RWPE2 (cell line): ENCODE results near the gene C5.

Experiments used
- ATAC-seq: fragments of 200-7000 bp; cut with Tn5 transposase; 3 replicates; pipeline ENCODE4 v1.9.1; 2021; ENCODE audit warnings: low read depth
- DNase-seq: peaks from one replicate; pipeline ENCODE4 v3.0.0-alpha.2; 2020; ENCODE audit warnings: low spot score
- H3K27ac ChIP-seq: fragments of 450-650 bp; 2 replicates; pipeline ENCODE4 v1.5.1; 2017; ENCODE audit warnings: mild to moderate bottlenecking; ENCODE audit not compliant: poor library complexity, severe bottlenecking
- H3K27me3 ChIP-seq: fragments of 250-450 bp; sonication (Bioruptor Pico); 2 replicates; pipeline ENCODE4 v1.5.1; 2021; ENCODE audit warnings: mild to moderate bottlenecking, moderate library complexity; ENCODE audit not compliant: insufficient read depth, poor library complexity, severe bottlenecking
- H3K36me3 ChIP-seq: fragments of 250-450 bp; sonication (Bioruptor Pico); 2 replicates; pipeline ENCODE4 v1.5.1; 2020; ENCODE audit warnings: low read depth, mild to moderate bottlenecking, moderate library complexity
- H3K4me1 ChIP-seq: fragments of 250-450 bp; sonication (Bioruptor Pico); 2 replicates; pipeline ENCODE4 v1.5.1; 2021; ENCODE audit warnings: mild to moderate bottlenecking, moderate library complexity; ENCODE audit not compliant: insufficient read depth, poor library complexity, severe bottlenecking
- H3K4me3 ChIP-seq: fragments of 250-450 bp; sonication (Bioruptor Pico); 2 replicates; pipeline ENCODE4 v1.5.1; 2021; ENCODE audit warnings: mild to moderate bottlenecking, moderate library complexity; ENCODE audit not compliant: severe bottlenecking
- H3K9me3 ChIP-seq: fragments of 250-450 bp; sonication (Bioruptor Pico); 2 replicates; pipeline ENCODE4 v1.5.1; 2021; ENCODE audit warnings: mild to moderate bottlenecking, moderate library complexity; ENCODE audit not compliant: severe bottlenecking
- TF ChIP-seq, protein P1 (sequence below): fragments of 450-650 bp; IDR thresholded peaks from one replicate; pipeline ENCODE4 v1.5.1; 2017; ENCODE audit warnings: mild to moderate bottlenecking, moderate library complexity; ENCODE audit not compliant: poor library complexity, severe bottlenecking

C5 gene

DNA sequence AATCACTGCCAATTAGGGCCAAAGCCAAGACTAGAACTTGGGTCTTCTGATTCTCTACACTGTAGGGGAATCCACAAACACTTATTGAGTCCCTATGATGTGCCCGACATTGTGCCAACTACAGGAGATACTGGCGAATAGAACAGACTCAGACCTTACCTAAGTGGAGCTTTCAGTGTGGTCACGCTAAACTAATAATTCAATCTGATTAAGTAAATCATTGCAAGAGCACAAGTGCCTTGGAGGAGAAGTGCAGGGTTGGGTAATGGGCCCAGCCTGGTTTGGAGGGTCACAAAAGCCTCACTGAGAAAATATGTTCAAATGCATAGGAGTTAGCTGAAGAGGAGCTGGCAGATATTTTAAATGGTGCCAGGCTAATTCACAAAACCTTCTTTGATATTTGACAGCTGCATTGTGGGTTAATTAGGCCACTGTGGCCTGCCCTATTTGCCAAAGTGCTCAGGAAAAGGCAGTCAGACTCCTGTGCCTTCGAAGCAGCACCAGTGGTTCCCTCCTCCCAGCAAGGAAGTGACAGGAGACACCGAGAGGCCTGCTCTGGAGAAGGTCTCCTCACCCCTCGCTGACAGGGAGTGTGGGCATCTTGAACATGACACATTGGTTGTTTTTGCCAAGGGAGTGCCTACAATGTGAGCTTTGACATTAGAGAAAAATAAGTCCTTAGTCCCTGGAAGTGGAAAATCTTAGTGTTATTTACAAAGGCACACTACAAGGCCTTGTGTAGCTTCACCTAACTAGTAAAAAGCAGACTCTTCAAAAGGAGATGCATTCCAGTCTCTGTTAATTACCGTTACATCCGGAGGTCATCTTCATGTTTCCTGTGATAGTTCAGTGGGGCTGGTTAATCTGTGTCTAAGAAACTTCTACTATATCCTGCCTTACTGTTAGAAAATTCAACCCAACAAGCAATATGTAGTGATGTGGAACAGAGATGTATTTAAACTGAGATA is 99.4 kb downstream of the C5 start:
- Histone ChIP-seq H3K4me3 (no peak overlapping the region), H3K4me1 (peaks cover 9% of the 10 kb centered on the region), H3K27ac (no peak overlapping the region), H3K27me3 (no peaks in the 10 kb centered on the region), H3K36me3 (no peaks in the 10 kb centered on the region), H3K9me3 (no peaks in the 10 kb centered on the region)
- no peak for ATAC-seq
- no peak for DNase-seq
- TF ChIP-seq, protein P1, sequence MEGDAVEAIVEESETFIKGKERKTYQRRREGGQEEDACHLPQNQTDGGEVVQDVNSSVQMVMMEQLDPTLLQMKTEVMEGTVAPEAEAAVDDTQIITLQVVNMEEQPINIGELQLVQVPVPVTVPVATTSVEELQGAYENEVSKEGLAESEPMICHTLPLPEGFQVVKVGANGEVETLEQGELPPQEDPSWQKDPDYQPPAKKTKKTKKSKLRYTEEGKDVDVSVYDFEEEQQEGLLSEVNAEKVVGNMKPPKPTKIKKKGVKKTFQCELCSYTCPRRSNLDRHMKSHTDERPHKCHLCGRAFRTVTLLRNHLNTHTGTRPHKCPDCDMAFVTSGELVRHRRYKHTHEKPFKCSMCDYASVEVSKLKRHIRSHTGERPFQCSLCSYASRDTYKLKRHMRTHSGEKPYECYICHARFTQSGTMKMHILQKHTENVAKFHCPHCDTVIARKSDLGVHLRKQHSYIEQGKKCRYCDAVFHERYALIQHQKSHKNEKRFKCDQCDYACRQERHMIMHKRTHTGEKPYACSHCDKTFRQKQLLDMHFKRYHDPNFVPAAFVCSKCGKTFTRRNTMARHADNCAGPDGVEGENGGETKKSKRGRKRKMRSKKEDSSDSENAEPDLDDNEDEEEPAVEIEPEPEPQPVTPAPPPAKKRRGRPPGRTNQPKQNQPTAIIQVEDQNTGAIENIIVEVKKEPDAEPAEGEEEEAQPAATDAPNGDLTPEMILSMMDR = no peak

- no peaks in the 10 kb centered on the region for H3K36me3 ChIP-seq
- H3K4me3 ChIP-seq = no peak overlapping the region
- H3K27me3 ChIP-seq = no peaks in the 10 kb centered on the region
- no peaks in the 10 kb centered on the region for H3K9me3 ChIP-seq
- TF ChIP-seq, protein P1 = no peak
- DNase-seq = no peak
- H3K4me1 ChIP-seq = peaks cover 14% of the 10 kb centered on the region
- no peak for ATAC-seq
- H3K27ac ChIP-seq = no peak overlapping the region
Observed at GRCh38 chr9:120949290-120949689, 100.8 kb downstream of the C5 start.

GRCh38 chr9:120948824-120949223 is 101.3 kb downstream of the C5 start:
- Histone ChIP-seq H3K36me3 (no peaks in the 10 kb centered on the region), H3K27me3 (no peaks in the 10 kb centered on the region), H3K9me3 (no peaks in the 10 kb centered on the region), H3K4me3 (no peak overlapping the region), H3K4me1 (peaks cover 14% of the 10 kb centered on the region), H3K27ac (no peak overlapping the region)
- ATAC-seq (no peak), DNase-seq (no peak)
- TF ChIP-seq, protein P1 = no peak

GRCh38 chr9:120947222-120947621 is 102.9 kb downstream of the C5 start:
- DNase-seq = no peak
- ATAC-seq = no peak

More at GRCh38 chr9:120947222-120947621, 102.9 kb downstream of the C5 start:
- Histone ChIP-seq H3K27ac (no peak overlapping the region), H3K4me3 (no peak overlapping the region), H3K27me3 (no peaks in the 10 kb centered on the region), H3K36me3 (no peaks in the 10 kb centered on the region), H3K4me1 (peaks cover 20% of the 10 kb centered on the region), H3K9me3 (no peaks in the 10 kb centered on the region)
- TF ChIP-seq, protein P1 = no peak
